ENCODE measurements around the gene AP2A2. TPM values are rescaled to one million over a fixed set of nuclear protein-coding genes. Genes with fewer than 3 reads are reported as not detected.

The AP2A2 gene
- total and polyA plus RNA-seq, 8 donors = 15.0 to 350 (median 39.9) TPM

- Histone ChIP-seq H3K9me3 (no peaks in the 10 kb centered on the region), H3K27me3 (no peaks in the 10 kb centered on the region), H3K4me1 (peaks cover 0 to 34% (median 7%) of the 10 kb centered on the region in 4 donors), H3K36me3 (peaks cover 41 to 75% (median 69%) of the 10 kb centered on the region in 4 donors), H3K27ac (no peak overlapping the region), H3K4me3 (no peak overlapping the region)
- 76 to 88% (median 87%) methylated on average over 25 to 26 of the region's 26 CpGs for WGBS, 5 donors
- no peak for DNase-seq
- no peak for TF ChIP-seq CTCF (IDR thresholded peaks at IDR 0.05)
- TF ChIP-seq POLR2A (IDR thresholded peaks at IDR 0.05) = no peak
- TF ChIP-seq EP300 (IDR thresholded peaks at IDR 0.05) = no peak
- TF ChIP-seq POLR2AphosphoS5 (IDR thresholded peaks at IDR 0.05) = no peak
- intact Hi-C loops (cut with DNase I; ENCODE audit: low total_unique reads) = no loop called here
These were observed 44.7 kb downstream of the AP2A2 start for GRCh38 chr11:970319-970871.

- no peaks in the 10 kb centered on the region for H3K9me3 ChIP-seq
- WGBS, 5 donors = 74 to 86% (median 80%) methylated on average over 12 of the region's 12 CpGs
- no peak overlapping the region for H3K27ac ChIP-seq
- TF ChIP-seq EP300 (IDR thresholded peaks at IDR 0.05) (no peak), CTCF (IDR thresholded peaks at IDR 0.05) (no peak), POLR2A (IDR thresholded peaks at IDR 0.05) (no peak), POLR2AphosphoS5 (IDR thresholded peaks at IDR 0.05) (no peak)
- H3K4me3 ChIP-seq = no peak overlapping the region
- no peak for DNase-seq
- no peaks in the 10 kb centered on the region for H3K27me3 ChIP-seq
- peaks cover 0 to 31% (median 8%) of the 10 kb centered on the region in 4 donors for H3K4me1 ChIP-seq
- peaks cover 43 to 83% (median 76%) of the 10 kb centered on the region in 4 donors for H3K36me3 ChIP-seq
- intact Hi-C loops (cut with DNase I; ENCODE audit: low total_unique reads) = no loop called here
These were observed 45.5 kb downstream of the AP2A2 start for GRCh38 chr11:971092-971690.

GRCh38 chr11:971731-972365, 46.2 kb downstream of the AP2A2 start:
- Histone ChIP-seq H3K4me1 (peaks cover 0 to 24% (median 2%) of the 10 kb centered on the region in 4 donors), H3K9me3 (no peaks in the 10 kb centered on the region), H3K27ac (no peak overlapping the region), H3K4me3 (no peak overlapping the region), H3K27me3 (no peaks in the 10 kb centered on the region), H3K36me3 (peaks cover 43 to 90% (median 83%) of the 10 kb centered on the region in 4 donors)
- WGBS, 5 donors = 90 to 97% (median 93%) methylated on average over 22 to 31 of the region's 31 CpGs
- intact Hi-C loops (cut with DNase I; ENCODE audit: low total_unique reads) = no loop called here
- TF ChIP-seq POLR2AphosphoS5 (IDR thresholded peaks at IDR 0.05) (no peak), CTCF (IDR thresholded peaks at IDR 0.05) (no peak), POLR2A (IDR thresholded peaks at IDR 0.05) (no peak), EP300 (IDR thresholded peaks at IDR 0.05) (no peak)
- DNase-seq = no peak

- no peak overlapping the region for H3K27ac ChIP-seq
- WGBS, 5 donors = 94 to 97% (median 97%) methylated on average over 21 to 26 of the region's 26 CpGs
- TF ChIP-seq POLR2AphosphoS5 (IDR thresholded peaks at IDR 0.05) = no peak
- no peak for TF ChIP-seq EP300 (IDR thresholded peaks at IDR 0.05)
- TF ChIP-seq POLR2A (IDR thresholded peaks at IDR 0.05) = no peak
- no peak for TF ChIP-seq CTCF (IDR thresholded peaks at IDR 0.05)
- peaks cover 51 to 96% (median 91%) of the 10 kb centered on the region in 4 donors for H3K36me3 ChIP-seq
- no peaks in the 10 kb centered on the region for H3K27me3 ChIP-seq
- intact Hi-C loops (cut with DNase I; ENCODE audit: low total_unique reads) = no loop called here
- no peak overlapping the region for H3K4me3 ChIP-seq
- no peak for DNase-seq
- no peaks in the 10 kb centered on the region for H3K9me3 ChIP-seq
- H3K4me1 ChIP-seq = peaks cover 0 to 18% (median 1%) of the 10 kb centered on the region in 4 donors
These were observed 47.0 kb downstream of the AP2A2 start for GRCh38 chr11:972523-973211.

All from stomach (tissue), 9 donors.